PC-9 (cell line): ENCODE results near the gene FGF14. TPM values are rescaled to one million over a fixed set of nuclear protein-coding genes. Genes with fewer than 3 reads are reported as not detected.
"Not testable (repeated sequence)": the region's sequence is repeated elsewhere in the genome, so short reads cannot be mapped to it uniquely, and the experiment has no call there.

Source experiments
- BruUV-seq: library from RNA; stranded (reverse); fragments of 400-500 nt; replicated peaks from 2 replicates; lab custom pipeline; 2021; lab: Mats Ljungman, UMichigan
- CTCF ChIA-PET: fragments of 300-600 bp; sonication (Branson Sonifier 250); formaldehyde crosslinking; loops from one replicate; lab custom pipeline; 2022; ENCODE audit warnings: antibody characterized with exemption; lab: Charles Lee
- POLR2A ChIA-PET: fragments of 300-600 bp; sonication (Branson Sonifier 250); formaldehyde crosslinking; loops from one replicate; lab custom pipeline; 2022; ENCODE audit warnings: antibody characterized with exemption; ENCODE audit not compliant: unreplicated experiment; lab: Charles Lee
- DNase-seq, 2 experiments: peaks; one replicate each; pipeline versions ENCODE4 v3.0.0 to v3.0.0-alpha.2; 2015 to 2022; ENCODE audit warnings: mixed read lengths in 1 of 2
- H2AFZ ChIP-seq: fragments of 200-600 bp; sonication (generic); 2 replicates; pipeline ENCODE4 v1.8.1; 2017; ENCODE audit warnings: antibody characterized with exemption
- H3F3A ChIP-seq: fragments of 200-600 bp; sonication (generic); 2 replicates; pipeline ENCODE4 v1.8.1; 2017; ENCODE audit warnings: antibody characterized with exemption, mild to moderate bottlenecking, low read depth; ENCODE audit not compliant: insufficient read depth
- H3K27ac ChIP-seq: fragments of 200-600 bp; sonication (generic); 2 replicates; pipeline ENCODE4 v1.6.1; 2016; ENCODE audit warnings: mixed run types
- H3K27me3 ChIP-seq: fragments of 200-600 bp; sonication (generic); 2 replicates; pipeline ENCODE4 v1.6.1; 2016; ENCODE audit warnings: low read depth, mixed run types; ENCODE audit not compliant: insufficient read depth
- H3K36me3 ChIP-seq: fragments of 200-600 bp; sonication (generic); 2 replicates; pipeline ENCODE4 v1.6.1; 2016; ENCODE audit warnings: low read depth, mixed run types
- H3K4me1 ChIP-seq: fragments of 200-600 bp; sonication (generic); replicated peaks from 2 replicates; pipeline ENCODE4 v1.6.1; 2016; ENCODE audit warnings: mixed run types; ENCODE audit not compliant: insufficient read depth
- H3K4me2 ChIP-seq: fragments of 200-600 bp; sonication (generic); 2 replicates; pipeline ENCODE4 v1.6.1; 2017; ENCODE audit warnings: mixed run types
- H3K4me3 ChIP-seq: fragments of 200-600 bp; sonication (generic); 2 replicates; pipeline ENCODE4 v1.6.1; 2016; ENCODE audit warnings: mixed run types
- H3K79me2 ChIP-seq: fragments of 200-600 bp; sonication (generic); 2 replicates; pipeline ENCODE4 v1.6.1; 2017; ENCODE audit warnings: low read depth, mixed run types
- H3K9me2 ChIP-seq: fragments of 200-600 bp; sonication (generic); 2 replicates; pipeline ENCODE4 v1.8.1; 2017; ENCODE audit warnings: mild to moderate bottlenecking; ENCODE audit not compliant: insufficient read depth
- H3K9me3 ChIP-seq: fragments of 200-600 bp; sonication (generic); 2 replicates; pipeline ENCODE4 v1.8.1; 2016; ENCODE audit warnings: low read depth; ENCODE audit not compliant: insufficient read depth
- H4K20me1 ChIP-seq: fragments of 200-600 bp; sonication (generic); 2 replicates; pipeline ENCODE4 v1.8.1; 2017; ENCODE audit not compliant: insufficient read depth
- CTCF ChIP-seq: fragments of 200-600 bp; sonication (generic); conservative IDR thresholded peaks from 2 replicates; pipeline ENCODE4 v1.6.1; 2017; ENCODE audit warnings: mixed run types, antibody characterized with exemption, mild to moderate bottlenecking, moderate library complexity
- EZH2 ChIP-seq: fragments of 200-600 bp; sonication (generic); IDR thresholded peaks from 2 replicates; pipeline ENCODE4 v1.8.0; 2017; ENCODE audit warnings: antibody characterized with exemption, low read depth
- intact Hi-C: fragments of 100-400 bp; cut with micrococcal nuclease; formaldehyde crosslinking; loops from one replicate; pipeline ENCODE4 v1.10.0; 2022; ENCODE audit not compliant: unreplicated experiment
- total RNA-seq: library from RNA; stranded (reverse); gene quantifications from 2 replicates; pipeline ENCODE4 v1.2.3, GENCODE V29; 2021

The FGF14 gene
- total RNA-seq, 1 experiment from 2014 or later, result not detected

- ChIA-PET POLR2A (no interaction called here), CTCF (no interaction called here)
- no peak overlapping the region for H2AFZ ChIP-seq
- H3K4me3 ChIP-seq, result no peak overlapping the region
- H3K36me3 ChIP-seq, result no peaks in the 10 kb centered on the region
- DNase-seq, result no peak
- intact Hi-C loops, result loop anchor here (1.0 to 5.0 kb wide), 2 partner anchors 315 to 414 kb away; no protein-coding TSS in a partner anchor
- H3K27me3 ChIP-seq, result no peaks in the 10 kb centered on the region
- H3K9me3 ChIP-seq, result no peaks in the 10 kb centered on the region
- H3F3A ChIP-seq, result no peaks in the 10 kb centered on the region
- BruUV-seq, result no TSS peak
- no peaks in the 10 kb centered on the region for H3K4me1 ChIP-seq
- H3K9me2 ChIP-seq, result no peaks in the 10 kb centered on the region
- TF ChIP-seq EZH2 (no peak), CTCF (peak; percentile 94)
- no peaks in the 10 kb centered on the region for H3K79me2 ChIP-seq
- H4K20me1 ChIP-seq, result no peaks in the 10 kb centered on the region
- H3K27ac ChIP-seq, result no peak overlapping the region
- H3K4me2 ChIP-seq, result no peak overlapping the region
Observed at GRCh38 chr13:102141625-102142472, 260.0 kb downstream of the FGF14 start.

- CTCF ChIA-PET, result interaction anchor here (0.7 kb wide), 1 partner anchor 554 kb away, joined by 3 read pairs; no protein-coding TSS in a partner anchor
- H3K4me3 ChIP-seq, result no peak overlapping the region
- peaks cover 11% of the 10 kb centered on the region; the same call in 1 of the 2 replicates for H3K27me3 ChIP-seq
- no peak for DNase-seq
- H3K9me3 ChIP-seq, result no peaks in the 10 kb centered on the region
- no peaks in the 10 kb centered on the region for H3K79me2 ChIP-seq
- no peak overlapping the region for H3K4me2 ChIP-seq
- no peaks in the 10 kb centered on the region for H3F3A ChIP-seq
- no peaks in the 10 kb centered on the region for H4K20me1 ChIP-seq
- no peak for TF ChIP-seq EZH2
- TF ChIP-seq CTCF, result no peak
- intact Hi-C loops, result loop anchor here (5.0 kb wide), 1 partner anchor 318 kb away; no protein-coding TSS in a partner anchor
- no peaks in the 10 kb centered on the region for H3K9me2 ChIP-seq
- no TSS peak for BruUV-seq
- H3K36me3 ChIP-seq, result no peaks in the 10 kb centered on the region
- POLR2A ChIA-PET, result no interaction called here
- H3K4me1 ChIP-seq, result no peaks in the 10 kb centered on the region
- H3K27ac ChIP-seq, result no peak overlapping the region
- no peak overlapping the region for H2AFZ ChIP-seq
Observed at GRCh38 chr13:102139626-102140025, 262.2 kb downstream of the FGF14 start.

GRCh38 chr13:102138635-102139190 is 263.1 kb downstream of the FGF14 start:
- Histone ChIP-seq H3K4me1 (no peaks in the 10 kb centered on the region), H3K4me3 (no peak overlapping the region), H3K4me2 (no peak overlapping the region), H4K20me1 (no peaks in the 10 kb centered on the region), H3K79me2 (no peaks in the 10 kb centered on the region), H2AFZ (no peak overlapping the region), H3K9me2 (no peaks in the 10 kb centered on the region), H3K27ac (no peak overlapping the region), H3K27me3 (peaks cover 20% of the 10 kb centered on the region), H3K9me3 (no peaks in the 10 kb centered on the region), H3F3A (no peaks in the 10 kb centered on the region), H3K36me3 (no peaks in the 10 kb centered on the region)
- intact Hi-C loops, result no loop called here
- no peak for TF ChIP-seq EZH2
- no peak for TF ChIP-seq CTCF
- BruUV-seq, result no TSS peak
- no peak for DNase-seq
- CTCF ChIA-PET, result no interaction called here
- POLR2A ChIA-PET, result no interaction called here

GRCh38 chr13:102137904-102138303 is 263.9 kb downstream of the FGF14 start:
- H3K79me2 ChIP-seq, CTCF ChIA-PET, BruUV-seq, intact Hi-C loops, H3K9me3 ChIP-seq, H2AFZ ChIP-seq, H4K20me1 ChIP-seq, H3K4me3 ChIP-seq, DNase-seq, H3K36me3 ChIP-seq, POLR2A ChIA-PET, H3K4me1 ChIP-seq, H3K9me2 ChIP-seq, H3K27ac ChIP-seq, H3F3A ChIP-seq, H3K4me2 ChIP-seq: not testable (repeated sequence)
- H3K27me3 ChIP-seq, result peaks cover 27% of the 10 kb centered on the region
